GM12874 (cell line): ENCODE measurements around the gene RAB25.

Experiments
- CTCF ChIP-seq: IDR thresholded peaks from 2 replicates; pipeline ENCODE4 v1.5.1; 2011; ENCODE audit warnings: low read depth, mild to moderate bottlenecking, control low read depth, low read length, moderate library complexity; ENCODE audit not compliant: insufficient read depth

Gene RAB25

GRCh38 chr1:156060937-156061636, at the start of gene RAB25:
Gene RAB25, plus strand, starts transcription at chr1:156061160. Its CDS starts 241 bp downstream, at chr1:156061401.
- no peak for TF ChIP-seq CTCF

GRCh38 chr1:156012051-156012817, 48.7 kb upstream of the RAB25 start:
- no peak for TF ChIP-seq CTCF

GRCh38 chr1:156014829-156015228, 46.1 kb upstream of the RAB25 start:
- TF ChIP-seq CTCF: no peak

GRCh38 chr1:156019946-156020292, 41.0 kb upstream of the RAB25 start:
- TF ChIP-seq CTCF: no peak

GRCh38 chr1:156020293-156021092, 40.5 kb upstream of the RAB25 start, which contains the start of gene SSR2:
Gene SSR2, minus strand, starts transcription at chr1:156020951. Its CDS starts 784 bp downstream, at chr1:156020167.
- TF ChIP-seq CTCF: no peak

- no peak for TF ChIP-seq CTCF
Measured at GRCh38 chr1:156021093-156021428, 39.9 kb upstream of the RAB25 start.

- TF ChIP-seq CTCF: no peak
Measured at GRCh38 chr1:156021954-156022353, 39.0 kb upstream of the RAB25 start.
